ENCODE measurements around the gene SBF2.
"Not testable (repeated sequence)": the region's sequence is repeated elsewhere in the genome, so short reads cannot be mapped to it uniquely, and the experiment has no call there.

SBF2 gene

GRCh38 chr11:10091314-10092045, 202.5 kb downstream of the SBF2 start:
- TF ChIP-seq POLR2AphosphoS5 (IDR thresholded peaks at IDR 0.05; ENCODE audit: low read depth, low read length) (no peak), POLR2A (IDR thresholded peaks at IDR 0.05; ENCODE audit: low read depth, low read length) (no peak), TAF1 (IDR thresholded peaks at IDR 0.05; ENCODE audit: borderline replicate concordance, low read depth, low read length) (no peak)
- no peak for DNase-seq (ENCODE audit: insufficient read length)
- FAIRE-seq, result peak; percentile 53

GRCh38 chr11:10087923-10088225, 206.1 kb downstream of the SBF2 start:
- DNase-seq (ENCODE audit: insufficient read length); FAIRE-seq: not testable (repeated sequence)

GRCh38 chr11:10087186-10087922, 206.7 kb downstream of the SBF2 start:
- DNase-seq (ENCODE audit: insufficient read length), result no peak
- TF ChIP-seq TAF1 (IDR thresholded peaks at IDR 0.05; ENCODE audit: borderline replicate concordance, low read depth, low read length), result no peak
- no peak for TF ChIP-seq POLR2AphosphoS5 (IDR thresholded peaks at IDR 0.05; ENCODE audit: low read depth, low read length)
- TF ChIP-seq POLR2A (IDR thresholded peaks at IDR 0.05; ENCODE audit: low read depth, low read length), result no peak
- FAIRE-seq, result no peak

GRCh38 chr11:10080138-10080537, 213.9 kb downstream of the SBF2 start:
- no peak for FAIRE-seq

GRCh38 chr11:10076458-10077141, 217.4 kb downstream of the SBF2 start:
- DNase-seq (ENCODE audit: insufficient read length) (no peak), FAIRE-seq (peak; percentile 93)
- TF ChIP-seq POLR2AphosphoS5 (IDR thresholded peaks at IDR 0.05; ENCODE audit: low read depth, low read length), result no peak
- no peak for TF ChIP-seq TAF1 (IDR thresholded peaks at IDR 0.05; ENCODE audit: borderline replicate concordance, low read depth, low read length)
- TF ChIP-seq POLR2A (IDR thresholded peaks at IDR 0.05; ENCODE audit: low read depth, low read length), result no peak

More at GRCh38 chr11:10080138-10080537, 213.9 kb downstream of the SBF2 start:
- no peak for DNase-seq (ENCODE audit: insufficient read length)
- TF ChIP-seq POLR2A (IDR thresholded peaks at IDR 0.05; ENCODE audit: low read depth, low read length) (no peak), TAF1 (IDR thresholded peaks at IDR 0.05; ENCODE audit: borderline replicate concordance, low read depth, low read length) (no peak), POLR2AphosphoS5 (IDR thresholded peaks at IDR 0.05; ENCODE audit: low read depth, low read length) (no peak)

GRCh38 chr11:10075141-10075540, 218.9 kb downstream of the SBF2 start:
- no peak for TF ChIP-seq TAF1 (IDR thresholded peaks at IDR 0.05; ENCODE audit: borderline replicate concordance, low read depth, low read length)
- TF ChIP-seq POLR2AphosphoS5 (IDR thresholded peaks at IDR 0.05; ENCODE audit: low read depth, low read length), result no peak
- no peak for TF ChIP-seq POLR2A (IDR thresholded peaks at IDR 0.05; ENCODE audit: low read depth, low read length)
- no peak for DNase-seq (ENCODE audit: insufficient read length)
- FAIRE-seq, result peak; percentile 57

- FAIRE-seq (no peak), DNase-seq (ENCODE audit: insufficient read length) (no peak)
- TF ChIP-seq TAF1 (IDR thresholded peaks at IDR 0.05; ENCODE audit: borderline replicate concordance, low read depth, low read length), result no peak
- TF ChIP-seq POLR2A (IDR thresholded peaks at IDR 0.05; ENCODE audit: low read depth, low read length), result no peak
- TF ChIP-seq POLR2AphosphoS5 (IDR thresholded peaks at IDR 0.05; ENCODE audit: low read depth, low read length), result no peak
Observed at GRCh38 chr11:10072841-10073240, 221.2 kb downstream of the SBF2 start.

- no peak for DNase-seq (ENCODE audit: insufficient read length)
- no peak for FAIRE-seq
Observed at GRCh38 chr11:10072142-10072541, 221.9 kb downstream of the SBF2 start.

GRCh38 chr11:10067629-10068300, 226.3 kb downstream of the SBF2 start:
- FAIRE-seq (no peak), DNase-seq (ENCODE audit: insufficient read length) (no peak)
- TF ChIP-seq POLR2A (IDR thresholded peaks at IDR 0.05; ENCODE audit: low read depth, low read length) (no peak), POLR2AphosphoS5 (IDR thresholded peaks at IDR 0.05; ENCODE audit: low read depth, low read length) (no peak)

More at GRCh38 chr11:10072142-10072541, 221.9 kb downstream of the SBF2 start:
- TF ChIP-seq POLR2AphosphoS5 (IDR thresholded peaks at IDR 0.05; ENCODE audit: low read depth, low read length) (no peak), TAF1 (IDR thresholded peaks at IDR 0.05; ENCODE audit: borderline replicate concordance, low read depth, low read length) (no peak), POLR2A (IDR thresholded peaks at IDR 0.05; ENCODE audit: low read depth, low read length) (no peak)

GRCh38 chr11:10066441-10066840, 227.6 kb downstream of the SBF2 start:
- no peak for TF ChIP-seq POLR2AphosphoS5 (IDR thresholded peaks at IDR 0.05; ENCODE audit: low read depth, low read length)
- no peak for FAIRE-seq

GRCh38 chr11:10064828-10065227, 229.2 kb downstream of the SBF2 start:
- TF ChIP-seq TAF1 (IDR thresholded peaks at IDR 0.05; ENCODE audit: borderline replicate concordance, low read depth, low read length) (no peak), POLR2A (IDR thresholded peaks at IDR 0.05; ENCODE audit: low read depth, low read length) (no peak), POLR2AphosphoS5 (IDR thresholded peaks at IDR 0.05; ENCODE audit: low read depth, low read length) (no peak)
- FAIRE-seq (no peak), DNase-seq (ENCODE audit: insufficient read length) (no peak)

More at GRCh38 chr11:10066441-10066840, 227.6 kb downstream of the SBF2 start:
- no peak for DNase-seq (ENCODE audit: insufficient read length)

All from GM12892 (cell line).